Activated CD4-positive, alpha-beta T cell treated with anti-CD3 and anti-CD28 coated beads, Interleukin-2, amount 50 U/mL, for 4 hours (primary cell): ENCODE results near the gene KRTAP10-10.
"Not testable (repeated sequence)": the region's sequence is repeated elsewhere in the genome, so short reads cannot be mapped to it uniquely, and the experiment has no call there.

Experiments
- DNase-seq, 2 experiments: peaks; one replicate each; pipeline ENCODE4 v3.0.0-alpha.2; 2020

Gene KRTAP10-10, protein sequence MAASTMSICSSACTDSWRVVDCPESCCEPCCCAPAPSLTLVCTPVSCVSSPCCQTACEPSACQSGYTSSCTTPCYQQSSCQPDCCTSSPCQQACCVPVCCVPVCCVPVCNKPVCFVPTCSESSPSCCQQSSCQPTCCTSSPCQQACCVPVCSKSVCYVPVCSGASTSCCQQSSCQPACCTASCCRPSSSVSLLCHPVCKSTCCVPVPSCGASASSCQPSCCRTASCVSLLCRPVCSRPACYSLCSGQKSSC

GRCh38 chr21:44637018-44637850 is at the start of gene KRTAP10-10:
KRTAP10-10 (plus strand) TSS chr21:44637356; CDS start chr21:44637418, 62 bp downstream.
- no peak for DNase-seq

DNA sequence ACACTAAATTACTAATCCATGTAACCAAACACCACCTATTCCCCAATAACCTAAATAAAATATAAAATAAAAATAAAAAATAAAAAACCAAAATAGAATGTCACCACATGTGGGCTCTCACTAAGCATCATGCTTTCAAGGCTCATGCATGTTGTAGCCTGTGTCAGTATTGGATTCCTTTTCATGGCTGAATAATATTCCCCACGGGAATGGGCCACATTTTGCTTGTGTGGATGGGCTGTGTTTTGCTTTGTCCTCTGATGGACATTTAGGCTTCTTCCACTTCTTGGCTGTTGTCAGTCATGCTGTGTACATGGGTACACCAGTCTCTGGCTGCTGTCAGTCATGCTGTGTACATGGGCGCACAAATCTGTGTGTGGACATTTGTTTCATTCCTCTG is 48.1 kb upstream of the KRTAP10-10 start:
- DNase-seq = no peak

DNA sequence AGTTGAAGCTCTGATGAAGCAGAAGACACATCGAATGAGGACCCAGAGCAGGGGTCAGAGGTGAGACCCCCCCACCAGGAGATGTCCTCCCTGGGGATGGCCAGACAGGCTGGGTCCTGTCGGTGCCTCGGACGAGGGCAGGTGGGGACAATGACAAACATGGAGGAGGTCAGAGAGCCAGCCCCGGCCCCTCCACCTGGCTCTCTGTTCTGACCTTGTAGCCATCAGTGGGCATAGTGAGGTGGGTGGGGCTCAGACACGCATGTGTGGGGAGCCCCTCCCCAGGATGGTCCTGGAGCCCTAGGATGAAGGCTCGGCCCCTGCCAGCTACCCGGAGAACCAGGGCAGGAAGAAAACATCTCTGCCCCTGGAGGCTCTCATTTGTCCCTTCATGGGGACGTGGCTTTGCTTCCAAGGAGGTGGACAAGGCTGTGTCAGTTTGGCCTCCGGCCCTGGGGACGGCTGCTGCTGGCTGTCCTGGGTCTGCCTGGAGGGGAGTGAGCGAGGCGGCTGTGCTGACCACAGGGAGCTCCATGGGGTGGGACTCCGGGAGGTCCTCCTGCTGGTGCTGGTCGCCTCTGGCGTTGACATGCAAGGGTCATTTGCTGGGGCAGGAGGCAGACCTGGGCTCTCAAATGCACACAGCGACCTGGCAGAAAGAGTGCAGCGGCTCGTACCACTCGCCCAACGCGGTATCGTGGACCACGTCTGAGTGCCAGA is 47.4 kb upstream of the KRTAP10-10 start:
- DNase-seq = no peak

GRCh38 chr21:44590311-44590721 is 46.8 kb upstream of the KRTAP10-10 start:
- DNase-seq = no peak

GRCh38 chr21:44590897-44591800 is 46.0 kb upstream of the KRTAP10-10 start:
- not testable (repeated sequence) for DNase-seq

DNA sequence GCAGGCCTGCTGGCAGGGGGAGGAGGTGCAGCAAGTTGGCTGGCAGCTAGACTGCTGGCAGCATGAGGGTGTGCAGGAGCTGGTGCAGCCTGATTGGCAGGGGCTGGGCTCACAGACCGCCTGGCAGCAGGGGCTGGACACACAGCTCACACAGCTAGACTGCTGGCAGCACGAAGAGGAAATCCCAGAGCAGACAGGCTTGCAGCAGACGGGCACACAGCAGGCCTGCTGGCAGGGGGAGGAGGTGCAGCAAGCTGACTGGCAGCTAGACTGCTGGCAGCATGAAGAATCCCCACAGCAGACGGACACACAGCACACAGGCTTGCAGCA is 45.4 kb upstream of the KRTAP10-10 start:
- DNase-seq = not testable (repeated sequence)

GRCh38 chr21:44592446-44593311 is 44.5 kb upstream of the KRTAP10-10 start, which contains the start of gene KRTAP10-6:
KRTAP10-6 (minus strand) TSS chr21:44592505; CDS start chr21:44592484, 21 bp downstream.
- no peak for DNase-seq

- no peak for DNase-seq
These were observed 43.4 kb upstream of the KRTAP10-10 start for GRCh38 chr21:44593598-44594405.

- DNase-seq = no peak
These were observed 42.7 kb upstream of the KRTAP10-10 start for GRCh38 chr21:44594406-44594916.

DNA sequence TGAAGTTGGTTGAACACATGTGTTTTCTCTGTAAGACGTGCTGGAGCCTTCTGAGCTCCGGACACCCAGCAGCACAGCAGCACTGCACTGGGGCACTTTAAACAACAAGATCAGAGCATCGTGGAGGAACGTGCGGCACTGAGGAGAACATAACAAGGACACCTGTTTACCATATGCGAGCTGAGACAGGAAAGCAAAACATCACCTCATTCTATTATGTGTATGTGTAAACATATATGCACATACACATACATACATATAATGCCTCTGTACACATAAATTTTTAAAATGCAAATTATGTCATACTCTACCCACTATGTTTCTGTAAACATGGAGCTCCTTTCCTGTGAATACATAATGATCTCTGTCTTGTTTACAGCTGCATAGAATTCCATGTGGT is 41.6 kb upstream of the KRTAP10-10 start:
- no peak for DNase-seq

- DNase-seq = no peak
These were observed 41.0 kb upstream of the KRTAP10-10 start for GRCh38 chr21:44596068-44596725.

- no peak for DNase-seq
These were observed 39.1 kb upstream of the KRTAP10-10 start for GRCh38 chr21:44598061-44598460.

GRCh38 chr21:44599264-44600029 is 37.7 kb upstream of the KRTAP10-10 start:
- no peak for DNase-seq

GRCh38 chr21:44600118-44600978 is 36.8 kb upstream of the KRTAP10-10 start, which contains the start of gene KRTAP10-7:
KRTAP10-7 (plus strand) TSS chr21:44600597; CDS start chr21:44600622, 25 bp downstream.
- DNase-seq = not testable (repeated sequence)

DNA sequence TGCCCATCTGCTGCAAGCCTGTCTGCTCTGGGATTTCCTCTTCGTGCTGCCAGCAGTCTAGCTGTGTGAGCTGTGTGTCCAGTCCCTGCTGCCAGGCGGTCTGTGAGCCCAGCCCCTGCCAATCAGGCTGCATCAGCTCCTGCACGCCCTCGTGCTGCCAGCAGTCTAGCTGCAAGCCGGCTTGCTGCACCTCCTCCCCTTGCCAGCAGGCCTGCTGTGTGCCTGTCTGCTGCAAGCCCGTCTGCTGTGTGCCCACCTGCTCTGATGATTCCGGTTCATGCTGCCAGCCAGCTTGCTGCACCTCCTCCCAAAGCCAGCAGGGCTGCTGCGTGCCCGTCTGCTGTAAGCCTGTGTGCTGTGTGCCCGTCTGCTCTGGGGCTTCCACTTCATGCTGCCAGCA is 36.1 kb upstream of the KRTAP10-10 start:
- not testable (repeated sequence) for DNase-seq

DNA sequence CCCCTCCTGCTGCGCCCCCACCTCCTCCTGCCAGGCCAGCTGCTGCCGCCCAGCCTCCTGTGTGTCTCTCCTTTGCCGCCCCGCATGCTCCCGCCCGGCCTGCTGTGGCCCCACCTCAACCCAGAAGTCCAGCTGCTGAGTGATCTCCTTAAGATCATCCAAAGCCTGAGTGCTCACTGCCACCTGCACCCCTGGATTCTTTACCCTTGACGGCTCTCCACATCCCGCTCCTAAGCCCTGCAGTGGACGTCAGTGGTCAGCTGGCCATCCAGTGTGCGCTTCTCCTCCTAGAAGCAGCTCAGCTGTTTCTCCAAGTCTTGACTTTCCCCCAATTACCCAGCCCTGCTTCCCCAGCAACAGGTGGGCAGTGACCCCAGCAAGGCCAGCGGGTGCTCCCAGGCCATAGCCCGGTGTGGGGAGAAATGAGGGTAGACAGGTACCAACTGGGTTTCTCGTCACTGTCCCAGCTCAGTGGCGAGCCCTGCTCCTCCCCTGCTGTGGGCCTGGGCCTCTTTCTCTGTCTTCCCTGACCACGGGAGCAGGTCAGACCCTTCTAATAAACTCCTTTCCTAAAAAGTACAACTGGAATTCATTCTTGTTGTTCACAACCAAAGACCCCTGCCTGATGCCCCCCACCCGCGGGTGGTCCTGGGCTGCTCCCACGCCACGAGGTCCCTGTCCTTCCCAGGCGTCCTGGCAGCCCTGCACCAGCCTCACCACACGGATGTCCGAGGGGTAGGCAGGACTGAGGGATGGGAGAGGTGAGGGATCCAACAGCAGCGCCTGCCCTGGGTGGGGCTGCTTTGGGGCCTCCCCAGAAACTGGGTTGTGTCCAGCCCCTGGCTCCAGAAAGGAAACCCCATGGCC is 35.3 kb upstream of the KRTAP10-10 start:
- DNase-seq = no peak

GRCh38 chr21:44602463-44602850 is 34.7 kb upstream of the KRTAP10-10 start:
- DNase-seq = no peak
